HG02588 (cell line): ENCODE data around the gene KISS1.
A peak's percentile ranks its signal among the peaks of the same experiment; 100 is the strongest.

Source experiments
- ATAC-seq: cut with Tn5 transposase; IDR thresholded peaks from one replicate; pipeline ENCODE4 v1.9.1; 2021; ENCODE audit warnings: mild to moderate bottlenecking, moderate library complexity; ENCODE audit not compliant: unreplicated experiment

Gene KISS1

DNA sequence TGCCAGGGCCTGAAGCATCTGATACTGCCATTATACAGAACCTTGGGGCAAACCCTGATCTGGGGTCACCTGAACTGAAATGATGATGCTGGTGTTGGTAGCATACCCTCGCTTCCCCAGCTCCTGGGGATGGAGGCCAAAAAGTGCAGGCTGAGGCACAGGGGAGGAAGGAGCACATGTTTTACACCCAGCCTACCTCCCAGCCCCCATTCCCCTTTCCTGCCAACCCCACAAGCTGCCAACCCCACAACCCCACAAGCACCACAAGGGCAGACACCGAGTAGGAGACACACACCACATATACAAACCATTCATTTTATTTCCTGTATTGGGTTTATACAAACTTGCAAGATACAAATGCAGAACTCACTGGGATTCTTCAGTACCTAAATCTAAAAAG lies 22.3 kb upstream of the KISS1 start:
- ATAC-seq: no peak

DNA sequence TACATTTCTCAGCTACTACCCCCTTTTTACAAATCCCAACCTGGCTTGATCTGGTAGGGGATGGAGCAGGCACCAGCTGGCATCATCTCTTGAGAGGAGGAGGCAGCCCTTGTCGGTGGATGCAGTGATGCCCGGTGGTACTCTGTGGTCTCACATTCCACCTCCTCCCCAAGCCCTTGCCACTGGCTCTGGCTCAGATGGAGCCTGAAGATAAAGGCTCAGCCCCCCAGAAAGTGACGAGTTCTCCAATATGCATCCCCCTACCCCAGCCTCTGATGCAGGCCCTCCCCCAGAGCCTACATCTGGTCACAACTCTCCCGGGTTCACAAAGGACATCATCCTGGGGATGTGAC lies 21.3 kb upstream of the KISS1 start:
- no peak for ATAC-seq

DNA sequence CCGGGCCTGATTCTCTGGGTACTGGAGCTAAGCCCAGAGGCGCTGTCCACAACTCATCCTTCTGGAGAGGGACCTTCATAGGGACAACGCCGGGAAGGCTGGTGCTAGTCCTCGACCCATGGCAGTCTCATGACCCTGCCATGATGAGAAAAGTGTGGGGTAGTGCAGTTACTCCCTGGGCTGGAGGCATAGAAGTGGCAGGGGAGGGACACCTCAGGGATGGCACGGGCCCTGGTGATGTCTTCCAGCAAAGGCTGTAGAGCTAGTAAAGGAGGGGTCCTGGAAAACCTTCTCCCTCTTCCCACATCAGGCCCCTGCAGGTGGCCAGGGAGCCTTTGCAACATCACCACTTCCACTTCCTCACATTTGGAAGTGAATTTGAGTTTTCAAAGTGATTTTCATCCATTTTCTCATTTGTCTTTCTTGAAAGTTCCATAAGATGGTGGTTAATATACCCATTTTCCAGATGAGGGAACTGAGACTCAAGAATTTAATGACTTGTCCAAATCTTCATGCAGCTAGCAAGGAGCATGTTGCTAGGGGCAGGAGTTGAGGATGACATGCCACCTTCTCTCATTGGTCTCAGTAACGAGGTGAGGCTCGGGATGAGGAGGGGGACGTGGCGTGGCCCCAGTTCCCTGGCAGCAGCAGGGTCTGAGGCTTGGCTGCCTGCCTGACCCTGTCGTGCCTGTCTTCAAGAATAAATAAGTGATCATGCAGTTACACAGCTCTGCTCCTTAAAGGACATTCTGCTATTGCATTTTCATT lies 20.8 kb upstream of the KISS1 start:
- no peak for ATAC-seq

DNA sequence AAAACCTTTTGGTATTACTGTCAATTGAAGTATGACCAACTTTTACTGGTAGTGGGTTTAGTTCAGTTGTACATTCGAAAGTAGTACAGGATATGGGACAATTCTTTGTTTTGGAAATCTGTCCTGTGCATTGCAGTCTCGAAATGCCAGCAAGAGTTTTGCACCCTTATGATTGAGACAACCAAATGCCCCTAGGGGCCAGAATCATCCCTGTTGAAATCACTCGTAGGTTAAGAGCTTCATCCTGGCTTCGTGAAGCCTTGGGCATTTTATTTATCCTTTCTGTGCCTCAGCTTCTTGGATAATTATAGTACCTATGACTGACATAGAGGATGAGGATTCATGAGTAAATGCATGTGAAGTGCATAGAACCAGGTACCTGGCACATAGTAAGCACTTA lies 19.9 kb upstream of the KISS1 start:
- no peak for ATAC-seq

DNA sequence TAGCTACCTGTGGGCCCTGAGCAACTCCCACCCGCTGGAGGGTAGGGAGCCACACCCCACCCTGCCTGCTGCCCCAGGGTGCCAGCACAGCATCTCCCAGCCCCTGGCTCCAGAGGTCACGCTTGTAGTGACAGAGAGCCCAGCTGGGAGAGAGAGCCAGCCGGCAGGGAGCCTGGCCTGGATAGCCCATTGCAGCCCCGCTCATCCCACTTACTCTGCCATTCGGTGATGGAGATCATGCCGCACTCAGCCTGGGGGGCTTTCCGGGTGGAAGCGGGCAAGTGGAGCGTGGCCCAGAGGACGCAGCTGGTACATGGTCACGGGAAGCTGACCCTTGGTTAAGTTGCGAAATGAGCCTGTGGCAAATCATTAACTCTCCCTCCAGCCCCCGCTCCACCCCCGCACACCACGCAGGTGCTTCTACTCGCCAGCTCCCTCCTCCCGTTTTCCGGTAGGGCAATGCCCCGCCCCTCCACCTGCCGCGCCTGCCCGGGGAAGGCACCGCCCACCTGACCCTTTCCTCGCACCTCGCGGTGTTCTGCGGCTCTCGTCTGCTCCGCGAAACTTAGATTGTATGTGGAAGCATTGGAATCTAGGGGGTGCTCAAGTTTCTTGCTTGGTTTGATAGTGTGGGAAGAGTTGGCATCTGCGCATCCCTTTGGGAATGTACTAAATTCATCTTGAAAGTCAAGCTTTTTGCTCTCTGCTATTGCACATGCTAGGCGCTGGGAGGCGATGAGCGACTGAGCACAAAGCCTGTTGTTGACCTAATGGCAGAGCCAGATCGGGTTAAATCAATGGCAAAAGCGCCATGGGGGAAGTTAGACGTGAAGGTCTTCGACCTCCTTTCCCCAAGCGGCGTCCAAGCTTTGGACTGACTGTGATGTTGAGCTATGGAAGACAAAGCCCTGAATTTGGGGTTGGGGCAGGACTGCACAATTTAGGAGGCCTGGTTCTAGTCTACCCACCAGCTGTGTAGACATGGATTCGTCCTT lies 17.7 kb upstream of the KISS1 start, which contains the start of gene GOLT1A:
Gene GOLT1A (minus strand): TSS at position 321 of the 995 bp plus-strand sequence. CDS start 82 bp downstream, at position 239.
- ATAC-seq: peak; percentile 70

DNA sequence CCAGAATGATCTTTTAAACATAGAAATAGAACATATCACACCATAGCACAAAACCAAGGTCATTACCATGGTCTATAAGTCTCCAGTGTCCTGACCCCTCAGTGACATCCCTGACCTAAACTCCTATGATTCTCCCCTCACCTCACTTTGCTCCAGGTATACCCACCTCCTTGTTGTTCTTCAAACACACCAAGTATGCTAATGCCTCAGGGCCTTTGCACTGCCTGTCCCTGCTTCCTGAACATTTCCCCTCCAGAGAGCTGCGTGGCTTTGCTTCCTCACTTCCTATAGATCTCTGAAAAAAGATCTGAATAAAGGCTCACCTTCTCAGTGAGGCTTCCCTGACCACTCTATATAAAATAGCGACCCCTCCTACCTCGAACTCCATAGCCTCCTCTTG lies 16.4 kb upstream of the KISS1 start:
- no peak for ATAC-seq

DNA sequence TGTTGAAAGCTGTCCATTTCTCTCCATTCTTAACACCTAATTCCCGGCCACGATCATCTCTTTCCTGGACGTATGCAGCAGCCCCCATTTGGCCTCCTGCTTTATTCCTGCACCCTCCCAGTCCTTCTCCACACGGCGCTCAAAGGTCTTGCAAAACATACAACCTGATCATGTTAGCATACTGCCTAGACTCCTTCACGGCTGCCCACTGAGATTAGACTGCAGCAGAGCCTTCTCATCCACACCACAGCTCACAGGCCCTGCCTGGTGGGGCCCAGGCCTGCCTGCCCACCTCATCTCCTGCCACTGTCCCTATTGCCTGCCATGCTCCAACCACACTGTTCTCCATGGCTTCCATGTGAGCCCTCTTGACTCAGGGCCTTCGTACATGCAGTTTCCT lies 14.8 kb upstream of the KISS1 start:
- ATAC-seq: no peak

DNA sequence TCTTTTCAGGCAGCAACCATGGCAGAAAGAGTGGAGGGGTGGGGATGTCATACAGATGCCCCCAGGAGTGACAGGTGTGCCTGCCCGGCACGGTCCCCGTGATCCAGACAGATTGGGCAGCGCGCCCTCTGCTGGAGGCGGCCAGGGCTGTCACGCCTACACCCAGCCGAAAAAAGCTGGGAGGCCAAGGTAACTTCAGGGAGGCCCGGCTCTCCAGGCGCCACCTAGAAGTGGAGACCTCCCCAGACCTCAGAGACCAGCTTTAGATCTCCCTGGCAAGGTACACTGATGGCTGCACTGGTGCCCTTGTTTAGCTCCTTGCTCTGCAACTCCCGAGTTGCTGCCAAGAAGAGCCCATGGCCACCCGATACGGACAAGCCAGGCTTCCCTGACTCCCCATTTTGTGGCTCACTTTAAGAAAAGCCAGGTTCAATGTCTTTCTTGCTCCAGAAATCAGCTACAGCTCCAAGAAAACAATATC lies 10.9 kb upstream of the KISS1 start:
- ATAC-seq: no peak

DNA sequence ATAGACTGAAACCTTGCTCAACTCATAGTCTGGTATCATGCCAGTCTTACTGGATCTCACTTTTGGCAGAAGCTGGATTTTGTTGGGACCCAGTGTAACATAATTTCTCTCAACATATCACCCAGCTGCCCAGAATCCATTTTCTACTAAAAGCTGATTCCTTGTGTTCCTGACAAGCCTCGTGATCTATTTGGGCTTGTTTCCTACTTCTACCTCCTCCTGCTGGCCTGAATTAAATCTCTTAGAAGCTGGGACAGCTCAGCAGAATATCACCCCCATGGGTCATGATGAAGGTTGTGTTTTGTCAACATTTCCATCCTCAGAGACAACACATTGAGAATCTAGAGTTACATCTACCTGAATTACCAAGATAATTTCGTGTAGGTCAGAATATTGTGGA lies 9.8 kb upstream of the KISS1 start:
- ATAC-seq: no peak

DNA sequence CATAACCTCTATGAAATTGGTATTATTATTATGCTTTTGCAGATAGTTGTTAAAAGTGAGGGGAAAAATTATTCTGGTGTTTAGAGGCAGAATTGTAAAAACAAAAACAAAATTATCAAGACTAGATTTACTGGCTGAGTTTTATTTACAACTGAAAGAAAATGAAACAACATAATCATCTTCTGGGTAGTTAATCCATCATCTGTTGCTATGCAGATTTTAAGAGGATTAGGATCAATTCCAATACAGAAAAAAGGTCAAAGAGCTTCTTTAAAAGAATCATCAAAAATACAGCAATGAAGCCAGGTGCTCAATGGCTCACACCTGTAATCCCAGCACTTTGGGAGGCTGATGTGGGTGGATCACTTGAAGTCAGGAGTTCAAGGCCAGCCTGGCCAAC lies 9.2 kb upstream of the KISS1 start:
- ATAC-seq: no peak

DNA sequence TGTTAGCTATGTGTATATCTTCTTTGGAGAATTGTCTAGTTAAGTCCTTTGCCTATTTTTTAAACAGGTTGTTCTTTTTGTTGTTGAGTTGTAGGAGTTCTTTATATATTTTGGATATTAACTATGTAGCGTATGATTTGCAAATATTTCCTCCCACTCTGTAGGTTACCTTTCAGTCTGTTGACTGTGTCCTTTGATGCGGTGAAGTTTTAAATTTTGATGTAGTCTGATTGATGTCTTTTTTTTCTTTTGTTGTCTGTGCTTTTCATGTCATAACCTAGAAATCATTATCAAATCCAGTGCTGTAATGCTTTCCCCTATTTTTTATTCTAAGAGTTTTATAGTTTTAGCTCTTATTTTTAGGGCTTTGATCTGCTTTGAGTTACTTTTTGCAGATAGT lies 8.7 kb upstream of the KISS1 start:
- no peak for ATAC-seq

DNA sequence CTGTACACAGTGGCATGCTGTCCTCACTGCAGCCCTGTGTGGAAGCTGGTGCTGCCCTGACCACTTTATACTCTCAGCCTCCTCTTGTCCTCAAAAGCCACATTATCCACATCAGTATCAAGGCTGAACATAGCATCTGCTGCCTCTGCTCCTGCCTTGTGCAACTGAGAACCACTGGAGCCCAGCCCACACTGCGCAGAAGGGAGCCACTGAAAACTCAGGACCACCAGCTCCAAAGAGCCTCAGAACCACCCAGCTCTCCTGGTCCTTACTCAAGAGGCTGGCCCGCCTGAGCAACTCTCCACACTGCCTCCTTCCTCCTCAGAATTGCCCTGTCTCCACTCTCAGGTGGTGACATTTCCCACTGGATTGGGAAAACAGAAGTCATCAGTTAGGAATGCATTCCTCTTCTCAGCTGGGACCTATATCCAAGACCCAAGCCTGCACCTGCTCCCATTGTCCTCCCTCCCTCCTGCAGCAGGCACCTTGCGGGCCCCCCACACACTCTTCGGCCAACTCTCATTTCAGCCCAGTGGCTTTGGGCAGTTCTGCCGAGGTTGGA lies 7.0 kb upstream of the KISS1 start:
- no peak for ATAC-seq

DNA sequence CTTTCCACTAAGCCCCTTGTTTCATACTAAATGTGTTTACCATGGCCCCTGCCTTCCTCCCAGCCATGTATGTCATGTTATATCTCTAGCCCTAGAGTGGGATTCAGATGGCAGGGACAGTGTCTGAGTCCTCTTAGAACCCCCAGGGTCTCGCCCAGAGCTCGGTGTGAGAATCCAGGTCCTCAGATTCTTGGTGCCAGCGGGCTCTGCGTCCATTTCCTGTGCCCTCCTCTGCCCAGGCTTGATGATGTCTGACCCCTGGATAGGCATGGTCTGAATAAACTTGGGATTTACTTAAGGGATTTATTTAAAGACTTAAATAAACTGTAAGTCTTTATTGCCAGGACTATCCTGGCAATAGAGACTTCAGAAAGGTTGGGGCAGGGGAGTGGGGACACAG lies 6.2 kb upstream of the KISS1 start:
- ATAC-seq: no peak

DNA sequence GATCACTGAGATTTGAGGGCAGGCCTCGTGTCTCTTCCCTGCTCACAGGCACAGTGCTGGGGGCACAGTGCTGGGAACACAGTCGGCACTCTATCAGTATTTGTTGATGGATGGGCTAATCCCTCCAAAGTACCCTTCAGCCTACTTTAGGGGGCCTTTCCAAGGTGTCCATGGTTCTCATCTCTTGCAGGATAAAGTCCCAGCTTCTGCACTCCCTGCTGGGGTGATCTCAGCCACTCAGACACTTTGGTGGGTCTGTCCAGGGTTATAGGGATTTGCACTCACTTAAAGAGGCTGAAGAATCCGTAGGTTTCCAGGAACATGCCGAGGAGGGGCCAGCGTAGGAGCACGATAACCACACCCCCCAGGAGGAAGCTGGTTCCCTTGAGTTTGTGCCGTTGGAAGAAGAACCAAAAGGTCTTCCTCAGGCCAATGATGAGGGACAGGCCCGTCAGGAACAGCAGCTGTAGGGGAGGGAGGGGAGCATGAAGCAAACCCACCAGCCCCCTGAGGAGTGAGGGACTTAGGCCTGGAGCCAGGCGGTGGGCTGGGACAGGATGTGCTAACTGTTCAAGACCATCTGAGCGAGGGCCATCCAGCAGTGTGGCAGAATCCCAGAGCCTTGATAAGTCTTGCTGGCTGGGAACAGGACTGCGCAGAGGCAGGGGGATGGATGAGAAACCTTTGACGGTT lies 5.2 kb upstream of the KISS1 start:
- ATAC-seq: no peak

DNA sequence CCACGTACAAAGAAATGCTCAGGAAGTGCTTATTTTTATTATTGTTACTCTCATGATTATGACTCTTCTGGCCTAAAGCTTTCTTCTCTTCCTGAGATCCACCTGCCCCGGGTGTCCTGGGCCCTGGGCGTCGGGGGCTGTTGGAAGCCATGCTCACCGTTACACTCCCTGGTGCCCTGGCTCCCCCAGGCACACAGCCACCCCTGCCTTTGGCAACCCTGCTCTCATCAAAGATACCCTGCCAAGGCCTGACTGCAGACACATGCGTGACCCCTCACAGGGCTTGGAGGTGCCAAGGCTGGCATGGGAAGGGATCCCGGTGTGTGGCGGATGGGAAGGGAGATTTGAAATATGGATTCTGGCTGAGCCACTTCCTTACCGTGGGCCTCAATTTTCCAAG lies 3.3 kb upstream of the KISS1 start:
- ATAC-seq: no peak

DNA sequence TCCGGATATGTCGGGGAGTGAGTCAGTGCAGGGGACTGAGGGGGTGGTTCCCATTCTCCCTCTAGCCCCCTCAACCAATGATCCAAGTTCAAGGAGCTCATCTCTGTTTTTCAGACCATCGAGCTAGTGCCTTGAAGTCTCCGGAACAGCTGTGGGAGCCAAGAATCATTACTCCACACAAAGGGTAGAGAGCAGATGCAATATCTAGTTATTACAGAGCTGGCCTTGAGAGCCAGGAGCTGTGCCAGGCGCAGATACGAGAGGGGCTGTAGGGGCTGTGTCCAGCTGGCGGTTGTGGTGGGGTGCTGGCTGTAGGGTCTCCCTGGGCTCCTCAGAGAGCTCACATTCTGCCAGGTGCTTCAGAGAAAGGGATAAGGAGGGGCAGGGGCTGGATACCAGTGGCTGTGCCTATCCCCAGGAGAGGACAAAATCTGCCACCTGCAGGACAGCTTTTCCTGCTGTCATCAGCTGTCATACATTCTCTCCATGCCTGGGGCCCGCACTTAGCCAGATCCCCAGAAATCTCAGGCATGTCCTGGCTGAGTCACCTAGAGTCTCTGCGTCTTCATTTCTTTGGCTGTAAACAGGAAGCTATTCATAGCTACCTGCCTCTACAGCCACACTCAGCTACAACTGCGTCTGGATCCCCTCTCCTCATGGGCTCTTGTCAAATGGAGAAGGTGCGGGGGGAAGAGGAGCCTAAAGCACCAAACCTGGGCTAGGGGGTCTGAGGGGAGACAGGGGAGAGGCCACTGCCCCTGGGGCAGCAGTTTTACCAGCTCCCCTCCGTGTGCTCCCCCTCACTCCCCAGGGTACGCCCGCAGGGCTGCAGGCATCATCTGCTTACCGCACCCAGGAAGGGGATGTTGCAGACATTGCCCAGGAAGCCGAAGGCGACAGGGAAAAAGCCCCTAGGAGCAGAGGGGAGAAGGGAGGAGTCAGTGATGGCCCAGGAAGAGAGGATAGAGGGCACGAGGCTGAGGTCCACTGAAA lies 2.4 kb upstream of the KISS1 start:
- ATAC-seq: no peak

DNA sequence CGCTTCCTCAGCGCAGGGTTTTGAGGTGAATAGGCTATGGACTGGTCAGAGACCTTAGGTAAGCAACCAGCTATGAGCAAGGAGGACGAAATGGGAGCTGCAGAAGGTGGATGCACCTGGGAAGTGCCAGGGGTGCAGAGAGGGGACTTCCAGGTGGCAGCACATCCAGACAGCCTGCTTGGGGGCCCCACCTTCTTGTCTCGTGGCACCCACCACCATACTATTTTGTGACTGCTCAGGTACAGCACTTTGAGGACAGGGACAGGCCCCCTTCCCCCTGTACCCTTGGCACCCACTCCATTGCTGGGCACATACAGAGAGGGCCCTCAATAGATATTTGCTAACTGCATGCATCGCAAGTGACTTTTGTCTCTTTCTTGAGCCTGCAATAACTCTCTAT lies 777 bp upstream of the KISS1 start:
- no peak for ATAC-seq

DNA sequence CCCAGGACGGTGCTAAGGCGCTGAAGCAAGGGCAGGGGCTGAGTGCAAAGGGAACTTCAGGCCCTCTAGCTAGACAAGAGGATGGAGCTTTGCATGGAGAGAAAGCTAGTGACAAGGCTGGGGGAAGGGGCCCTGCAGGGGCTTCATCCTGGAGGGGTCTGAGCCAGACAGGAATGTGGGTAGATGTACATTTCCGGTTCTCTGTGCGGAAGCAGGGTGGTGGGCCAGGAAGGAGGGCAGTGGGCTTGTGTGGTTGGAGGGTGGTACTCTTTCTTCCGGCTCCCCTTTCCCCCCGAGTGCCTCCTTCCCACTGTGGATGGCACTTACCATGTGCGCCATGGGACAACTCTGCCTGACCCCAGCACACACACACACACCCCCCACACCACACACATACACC lies 1.5 kb downstream of the KISS1 start:
- no peak for ATAC-seq

DNA sequence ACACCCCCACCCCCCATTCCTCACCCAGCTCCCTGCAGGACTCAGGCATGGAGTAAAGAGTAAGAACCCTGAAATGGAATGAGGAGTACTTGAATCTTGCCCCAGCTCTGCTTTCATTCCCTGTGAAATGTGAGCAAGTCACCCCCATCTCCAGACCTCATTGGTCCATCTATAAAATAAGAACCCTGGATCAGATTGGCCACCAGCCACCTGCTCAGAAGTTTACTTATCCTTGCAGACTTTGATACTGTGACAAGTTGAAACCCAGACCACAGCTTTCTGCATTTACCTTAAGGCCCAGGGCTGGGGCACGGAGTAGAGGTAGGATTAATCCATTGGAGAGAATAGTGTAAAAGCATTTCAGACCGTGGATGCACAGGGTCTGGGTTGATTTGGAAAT lies 2.2 kb downstream of the KISS1 start:
- no peak for ATAC-seq
